GM19328 (cell line): Measurements from ENCODE around the gene RCOR1.
A peak's percentile ranks its signal among the peaks of the same experiment; 100 is the strongest.

Source experiments
- ATAC-seq: cut with Tn5 transposase; IDR thresholded peaks from one replicate; pipeline ENCODE4 v1.9.1; 2021; ENCODE audit warnings: mild to moderate bottlenecking, moderate library complexity; ENCODE audit not compliant: unreplicated experiment

The RCOR1 gene

GRCh38 chr14:102770147-102771123 is 178.0 kb downstream of the RCOR1 start:
- no peak for ATAC-seq

- no peak for ATAC-seq
Observed at GRCh38 chr14:102771144-102771543, 178.7 kb downstream of the RCOR1 start.

DNA sequence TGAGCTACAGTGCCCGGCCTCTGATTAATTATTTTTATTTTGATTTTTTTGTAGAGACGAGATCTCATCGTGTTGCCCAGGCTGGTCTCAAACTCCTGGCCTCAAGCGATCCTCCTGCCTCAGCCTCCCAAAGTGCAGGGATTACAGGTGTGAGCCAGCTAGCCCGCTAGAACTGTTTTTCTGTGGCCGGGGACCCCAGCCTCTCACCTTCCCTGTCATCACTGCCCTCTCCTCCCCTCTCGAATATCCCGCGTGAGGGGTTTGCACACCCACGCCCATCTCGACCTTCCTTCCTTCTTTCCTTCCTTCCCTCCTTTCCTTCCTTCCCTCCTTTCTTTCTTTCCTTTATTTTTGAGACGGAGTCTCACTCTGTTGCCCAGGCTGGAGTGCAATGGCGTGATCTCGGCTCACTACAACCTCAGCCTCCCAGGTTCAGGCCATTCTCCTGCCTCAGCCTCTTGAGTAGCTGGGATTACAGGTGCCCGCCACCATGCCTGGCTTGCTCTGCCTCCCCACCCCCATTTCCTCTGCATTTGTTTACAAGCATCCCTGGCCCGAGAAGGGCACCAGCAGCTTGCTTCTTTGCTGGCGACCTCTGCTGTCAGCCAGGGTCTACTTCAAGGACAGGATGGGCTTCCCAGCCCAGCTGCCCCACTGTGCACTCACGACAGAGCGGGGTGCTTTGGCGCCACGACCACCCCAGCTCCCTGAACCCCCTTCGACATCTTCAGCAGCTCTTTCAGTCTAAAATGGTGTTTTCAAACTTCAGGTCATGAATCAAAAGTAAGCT is 180.5 kb downstream of the RCOR1 start:
- no peak for ATAC-seq

DNA sequence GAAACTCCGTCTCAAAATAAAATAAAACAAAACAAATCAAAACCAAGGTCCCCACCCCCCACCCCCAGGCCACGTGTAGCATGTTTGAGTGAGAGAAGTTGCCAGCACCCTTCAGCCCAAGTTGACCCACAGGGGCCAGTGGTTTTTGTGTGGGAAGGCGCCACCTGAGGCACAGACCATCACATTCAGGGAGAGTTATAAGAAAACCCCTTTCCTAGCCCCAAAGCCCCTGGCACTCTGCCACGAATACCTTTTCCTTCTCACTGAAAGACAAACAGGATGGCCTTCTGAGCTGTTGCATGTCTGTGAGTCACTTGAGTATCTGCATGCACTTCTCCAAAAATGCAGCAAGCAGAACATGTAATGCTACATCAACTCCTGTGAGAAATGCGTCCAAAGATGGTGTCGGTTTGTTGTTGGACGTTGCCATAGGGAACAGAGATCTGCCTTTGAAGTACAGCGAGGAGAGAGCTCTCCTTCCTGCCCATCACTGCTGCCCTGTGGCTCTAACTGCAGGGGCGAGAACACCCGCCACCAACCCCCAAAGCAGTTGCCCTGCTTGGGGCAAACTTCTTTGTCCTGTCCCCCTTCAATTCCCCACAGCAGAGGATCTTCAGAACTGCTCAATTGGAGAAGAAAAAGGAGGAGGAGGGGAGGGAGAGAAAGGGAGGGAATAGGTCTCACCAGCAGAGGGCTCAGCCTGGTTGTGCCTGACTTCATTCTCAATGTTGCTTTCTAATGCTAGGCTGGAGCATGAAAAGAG is 182.1 kb downstream of the RCOR1 start:
- ATAC-seq = no peak

DNA sequence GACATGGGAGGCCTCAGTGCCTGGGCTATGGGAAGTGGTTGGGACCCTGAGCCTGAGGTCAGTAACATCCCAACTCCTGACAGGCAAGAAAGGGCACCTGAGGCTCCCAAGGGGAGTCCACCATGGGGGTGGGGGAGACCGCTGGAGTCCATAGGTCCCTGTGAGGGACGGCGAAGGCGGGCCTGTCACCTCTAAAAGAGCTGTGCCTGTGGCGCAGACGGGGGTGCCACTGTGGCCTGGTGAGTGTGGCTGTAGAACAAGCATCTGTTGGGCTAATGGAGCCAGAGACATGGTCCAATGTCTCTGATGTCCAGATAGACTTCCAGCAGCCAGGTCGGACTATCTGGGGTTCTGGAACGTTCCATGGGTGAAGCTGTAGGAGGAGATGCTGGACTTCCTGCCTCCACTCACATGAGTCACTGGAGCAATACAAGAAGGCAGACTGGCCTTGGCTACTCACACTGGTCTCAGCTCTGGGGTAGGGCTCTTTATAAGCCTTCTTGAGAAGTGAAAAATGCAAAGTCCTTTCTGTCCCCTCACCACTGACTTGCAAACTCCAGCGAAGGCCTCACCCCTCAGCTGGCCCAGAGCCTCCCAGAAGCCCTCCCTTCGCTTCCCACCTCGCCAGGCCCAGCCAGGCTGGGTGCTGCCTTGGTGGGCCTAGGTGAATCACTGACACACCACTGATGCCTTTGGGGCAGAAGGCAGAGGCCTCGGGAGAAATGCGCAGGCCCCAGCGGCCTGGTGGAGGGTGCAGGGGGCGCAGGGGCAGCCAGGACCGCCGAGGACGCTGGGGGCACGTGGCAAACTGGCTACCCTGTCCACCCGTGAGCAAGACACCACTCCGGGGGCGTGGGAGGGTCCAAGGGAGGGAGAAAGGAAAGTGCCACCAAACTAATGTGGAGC is 183.7 kb downstream of the RCOR1 start:
- no peak for ATAC-seq

GRCh38 chr14:102776761-102777710 is 184.6 kb downstream of the RCOR1 start, which contains the start of gene TRAF3:
TRAF3 (plus strand) TSS chr14:102777449; CDS start chr14:102870202, 92,753 bp downstream.
- peak; percentile 49 for ATAC-seq

DNA sequence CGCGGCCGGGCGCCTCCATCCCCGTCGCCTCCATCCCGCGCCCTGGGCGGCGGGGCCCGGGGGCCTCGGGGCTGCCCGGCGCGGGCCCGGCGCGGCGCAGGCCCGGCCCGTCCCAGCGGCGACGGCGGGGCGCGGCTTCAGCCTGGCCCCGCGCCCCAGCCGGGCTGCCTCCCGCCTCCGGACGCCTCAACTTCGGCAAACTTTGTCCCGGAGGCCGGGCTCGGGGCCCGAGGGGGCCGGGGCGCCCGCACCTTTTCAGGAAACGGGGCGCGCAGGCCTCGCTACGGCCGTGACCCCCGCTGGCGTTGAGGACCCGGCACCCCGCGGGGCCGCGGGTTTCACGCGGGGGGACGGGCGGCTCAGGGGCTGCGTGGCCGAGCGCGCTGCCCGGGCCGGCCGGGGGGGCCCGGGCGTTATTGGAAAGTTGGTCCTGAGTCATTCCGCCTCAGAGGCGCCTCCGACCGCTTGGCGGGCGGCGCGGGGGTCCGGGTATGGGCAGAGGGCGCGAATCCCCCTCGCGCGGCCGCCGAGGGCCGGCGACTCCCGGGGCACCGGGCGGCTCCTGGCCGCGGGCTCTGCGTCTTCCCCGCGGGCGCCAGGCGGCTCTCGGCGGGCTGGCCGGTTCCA is 185.4 kb downstream of the RCOR1 start:
- peak; percentile 24 for ATAC-seq

DNA sequence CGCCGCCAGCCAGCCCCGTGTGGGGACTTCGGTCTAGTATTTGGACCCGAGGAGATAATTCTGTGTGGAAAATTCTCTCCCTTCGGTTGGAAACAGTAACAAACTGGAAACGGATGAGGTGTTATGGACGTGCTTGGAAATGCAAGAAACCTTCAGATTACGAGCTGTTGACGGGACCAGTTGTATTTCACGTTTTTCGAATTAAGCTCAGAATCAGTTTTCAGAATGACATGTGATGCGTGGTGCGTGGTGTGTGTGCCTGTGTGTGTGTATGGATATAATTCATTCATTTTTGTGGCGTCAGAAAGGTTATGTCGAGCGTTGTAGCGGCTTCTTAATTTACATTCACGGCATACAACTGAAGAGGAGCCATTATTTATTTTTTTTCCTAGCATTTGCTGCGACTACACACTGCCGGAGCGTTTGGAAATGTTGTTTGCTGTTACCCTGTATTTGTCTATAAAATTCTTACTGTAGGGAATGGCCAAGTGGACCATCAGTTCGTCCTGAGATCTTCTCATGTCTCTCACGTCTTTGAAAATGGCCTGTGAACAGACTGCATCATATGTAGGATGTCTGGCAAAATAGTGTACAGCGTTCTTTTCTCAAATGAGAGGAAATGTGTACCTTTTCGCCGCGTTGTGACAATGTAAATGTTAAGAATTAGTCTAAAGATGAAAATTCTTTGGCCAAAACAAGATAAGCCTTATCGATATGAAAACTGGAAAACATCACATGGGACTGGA is 186.1 kb downstream of the RCOR1 start:
- no peak for ATAC-seq

DNA sequence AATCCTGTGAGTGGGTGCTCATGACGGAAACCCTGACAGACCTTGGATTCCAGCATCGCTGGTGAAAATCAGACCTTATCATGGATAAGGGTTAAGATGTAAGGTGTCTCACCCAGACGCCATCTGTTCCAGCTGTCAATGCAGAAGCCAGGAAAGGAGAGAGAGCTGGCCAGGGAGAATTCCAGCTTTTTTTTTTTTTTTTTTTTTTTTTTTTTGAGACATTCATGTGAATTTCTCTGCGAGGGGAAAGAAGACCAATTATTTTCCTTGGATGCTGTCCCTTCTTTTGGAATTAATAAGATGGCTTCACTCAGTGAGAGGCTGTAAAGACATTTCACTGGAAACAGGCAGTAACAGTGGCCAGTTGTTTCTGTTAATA is 186.6 kb downstream of the RCOR1 start:
- no peak for ATAC-seq

GRCh38 chr14:102779574-102780315 is 187.3 kb downstream of the RCOR1 start:
- no peak for ATAC-seq
